RWPE1 (cell line): ENCODE results near the gene POU2F3.

Experiments
- CTCF ChIA-PET: fragments of 350-600 bp; sonication (Branson Sonifier 250); formaldehyde crosslinking; extraction: SDS; loops from one replicate; lab custom pipeline; 2021; lab: Yijun Ruan, JAX
- POLR2A ChIA-PET: fragments of 400-600 bp; formaldehyde crosslinking; extraction: SDS; loops from one replicate; lab custom pipeline; 2020; ENCODE audit warnings: antibody characterized with exemption; ENCODE audit not compliant: low non-redundant PET; lab: Yijun Ruan, JAX
- DNase-seq: peaks from one replicate; pipeline ENCODE4 v3.0.0; 2012; ENCODE audit warnings: low spot score
- H3K27ac ChIP-seq: fragments of 450-650 bp; 2 replicates; pipeline ENCODE4 v1.5.1; 2017
- TF ChIP-seq, protein P1 (sequence below): fragments of 450-650 bp; conservative IDR thresholded peaks from 2 replicates; pipeline ENCODE4 v1.5.1; 2017; ENCODE audit warnings: low read depth, mild to moderate bottlenecking

The POU2F3 gene

DNA sequence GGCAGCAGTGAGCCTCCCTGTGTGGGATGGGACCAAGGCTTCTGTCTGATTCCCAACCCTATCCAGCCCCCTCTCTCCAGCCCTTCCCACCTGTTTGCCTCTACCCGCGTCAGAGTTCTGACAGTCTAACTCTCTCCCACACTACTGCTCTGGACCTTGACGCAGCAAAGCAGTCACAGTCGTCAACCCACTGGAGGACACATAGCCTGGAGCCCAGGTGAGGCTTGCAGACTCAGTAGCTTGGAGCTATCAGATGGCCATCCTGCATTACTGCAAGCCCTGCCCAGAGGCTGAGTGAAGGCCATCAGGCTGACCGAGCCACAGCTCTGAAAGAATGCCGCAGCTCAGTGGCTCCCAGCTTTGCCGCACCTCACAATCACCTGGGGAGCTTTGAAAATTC, 25.4 kb upstream of the POU2F3 start:
- no peak overlapping the region for H3K27ac ChIP-seq
- TF ChIP-seq, protein P1, sequence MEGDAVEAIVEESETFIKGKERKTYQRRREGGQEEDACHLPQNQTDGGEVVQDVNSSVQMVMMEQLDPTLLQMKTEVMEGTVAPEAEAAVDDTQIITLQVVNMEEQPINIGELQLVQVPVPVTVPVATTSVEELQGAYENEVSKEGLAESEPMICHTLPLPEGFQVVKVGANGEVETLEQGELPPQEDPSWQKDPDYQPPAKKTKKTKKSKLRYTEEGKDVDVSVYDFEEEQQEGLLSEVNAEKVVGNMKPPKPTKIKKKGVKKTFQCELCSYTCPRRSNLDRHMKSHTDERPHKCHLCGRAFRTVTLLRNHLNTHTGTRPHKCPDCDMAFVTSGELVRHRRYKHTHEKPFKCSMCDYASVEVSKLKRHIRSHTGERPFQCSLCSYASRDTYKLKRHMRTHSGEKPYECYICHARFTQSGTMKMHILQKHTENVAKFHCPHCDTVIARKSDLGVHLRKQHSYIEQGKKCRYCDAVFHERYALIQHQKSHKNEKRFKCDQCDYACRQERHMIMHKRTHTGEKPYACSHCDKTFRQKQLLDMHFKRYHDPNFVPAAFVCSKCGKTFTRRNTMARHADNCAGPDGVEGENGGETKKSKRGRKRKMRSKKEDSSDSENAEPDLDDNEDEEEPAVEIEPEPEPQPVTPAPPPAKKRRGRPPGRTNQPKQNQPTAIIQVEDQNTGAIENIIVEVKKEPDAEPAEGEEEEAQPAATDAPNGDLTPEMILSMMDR: no peak
- no peak for DNase-seq
- CTCF ChIA-PET: interaction anchor here (1.1 kb wide), 1 partner anchor 86 kb away, joined by 3 read pairs; no protein-coding TSS in a partner anchor
- POLR2A ChIA-PET: no interaction called here

DNA sequence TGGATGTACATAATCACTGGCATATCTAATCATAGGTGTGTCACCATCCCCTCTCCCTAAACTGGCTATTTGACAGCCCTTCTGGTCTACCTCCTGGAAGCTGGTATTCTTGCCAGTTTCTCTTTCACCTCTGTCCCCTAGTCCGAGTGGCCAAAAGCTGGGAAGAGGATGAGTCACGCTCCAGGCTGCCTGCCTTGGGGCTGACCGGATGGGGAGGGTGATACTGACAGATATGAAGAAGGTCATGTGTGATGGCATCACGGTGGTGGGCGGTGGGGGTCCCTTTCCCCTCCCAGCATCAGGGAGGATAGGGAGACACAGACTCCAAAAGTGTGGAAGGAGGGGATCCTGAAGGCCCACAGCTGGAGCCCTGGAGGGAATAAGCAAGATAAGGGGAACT, 24.3 kb upstream of the POU2F3 start:
- no peak for DNase-seq
- TF ChIP-seq, protein P1: no peak
- CTCF ChIA-PET: no interaction called here
- POLR2A ChIA-PET: no interaction called here
- H3K27ac ChIP-seq: no peak overlapping the region

DNA sequence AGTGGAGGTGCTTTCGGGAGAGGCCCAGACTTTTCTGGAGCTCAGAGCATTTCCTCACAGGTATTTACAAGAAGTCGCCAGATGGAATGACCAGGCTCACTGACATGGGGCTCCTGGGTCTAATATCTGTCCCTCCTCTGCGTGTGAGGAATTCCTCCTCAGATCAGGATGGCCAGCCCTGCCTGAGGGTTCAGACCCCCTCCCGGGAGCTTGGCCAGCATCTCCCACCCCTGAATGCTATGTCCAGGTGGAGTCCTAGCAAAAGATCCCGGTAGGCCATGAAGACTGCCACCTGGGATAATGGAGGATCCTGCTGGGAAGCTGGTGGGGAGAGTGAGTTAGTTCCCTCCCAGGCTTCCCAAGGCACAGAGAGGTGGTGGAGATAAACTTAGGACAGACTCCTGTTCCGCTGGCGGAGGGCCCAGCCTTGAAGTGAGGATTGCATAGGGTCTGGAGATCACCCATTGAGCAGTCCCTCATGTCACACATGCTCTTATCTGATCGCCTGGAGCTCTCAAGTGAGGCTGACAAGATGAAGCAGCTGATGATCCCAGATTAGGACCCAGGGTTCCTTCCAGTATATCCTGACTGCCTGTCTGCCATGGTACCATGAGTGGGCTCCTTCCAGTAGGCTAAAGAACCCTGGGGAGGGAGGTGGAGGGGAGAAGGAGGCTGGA, 23.4 kb upstream of the POU2F3 start:
- H3K27ac ChIP-seq: no peak overlapping the region
- TF ChIP-seq, protein P1: no peak
- POLR2A ChIA-PET: no interaction called here
- no peak for DNase-seq
- CTCF ChIA-PET: no interaction called here

DNA sequence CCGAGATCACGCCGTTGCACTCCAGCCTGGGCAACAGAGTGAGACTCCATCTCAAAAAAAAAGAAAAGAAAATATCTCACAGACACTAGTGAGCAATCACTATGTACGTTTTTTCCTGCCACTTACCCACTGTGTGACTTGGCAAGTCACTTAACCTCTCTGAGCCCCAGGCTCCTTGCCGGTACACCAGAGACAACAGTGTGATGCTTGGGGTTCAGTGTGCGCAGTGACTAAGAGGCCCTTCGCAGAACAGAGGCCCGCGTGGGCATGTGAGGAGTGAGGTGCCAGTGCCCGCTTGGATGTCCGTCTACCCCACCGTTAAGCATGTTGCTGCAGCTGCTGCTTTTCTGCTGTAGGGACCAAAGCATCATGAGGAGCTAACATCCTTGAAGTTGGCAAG, 22.4 kb upstream of the POU2F3 start:
- no peak overlapping the region for H3K27ac ChIP-seq
- ChIA-PET CTCF (no interaction called here), POLR2A (no interaction called here)
- TF ChIP-seq, protein P1: no peak
- no peak for DNase-seq

DNA sequence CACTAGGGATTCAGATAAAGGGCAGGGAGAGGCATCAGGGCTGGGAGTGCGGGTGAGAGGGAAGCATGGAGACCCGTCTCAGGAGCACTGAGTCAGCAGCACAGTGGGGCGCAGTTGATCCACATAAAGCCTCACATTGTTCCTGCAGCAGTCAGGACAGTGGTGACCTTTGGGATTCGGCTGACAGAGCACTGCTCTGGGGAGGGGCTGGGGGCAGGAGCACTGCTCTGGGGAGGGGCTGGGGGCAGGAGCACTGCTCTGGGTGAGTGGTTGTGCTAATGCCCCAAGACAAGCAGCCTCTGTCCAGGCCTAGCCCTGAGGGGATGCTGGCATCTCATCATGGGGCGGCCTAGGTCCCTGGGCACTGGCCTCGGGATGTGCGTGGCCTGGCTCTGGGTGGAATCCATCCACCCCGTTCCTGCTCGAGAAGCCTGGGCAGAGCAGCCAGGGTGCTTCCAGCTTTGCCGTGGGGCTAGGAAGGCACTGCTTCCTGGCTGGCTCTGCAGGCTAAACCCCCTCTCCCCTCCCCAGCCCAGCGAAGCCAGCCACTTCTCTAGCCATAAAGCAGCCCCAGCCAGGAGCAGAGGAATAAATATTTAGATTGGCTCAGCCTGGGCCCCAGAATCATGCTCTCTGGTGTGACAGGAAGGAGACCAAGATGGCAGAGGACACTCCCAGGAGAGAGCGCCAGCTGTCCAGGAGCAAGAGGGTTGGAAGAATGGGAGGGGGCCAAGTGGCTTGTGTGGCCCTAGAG, 21.8 kb upstream of the POU2F3 start:
- ChIA-PET CTCF (no interaction called here), POLR2A (no interaction called here)
- DNase-seq: no peak
- TF ChIP-seq, protein P1: no peak
- no peak overlapping the region for H3K27ac ChIP-seq

DNA sequence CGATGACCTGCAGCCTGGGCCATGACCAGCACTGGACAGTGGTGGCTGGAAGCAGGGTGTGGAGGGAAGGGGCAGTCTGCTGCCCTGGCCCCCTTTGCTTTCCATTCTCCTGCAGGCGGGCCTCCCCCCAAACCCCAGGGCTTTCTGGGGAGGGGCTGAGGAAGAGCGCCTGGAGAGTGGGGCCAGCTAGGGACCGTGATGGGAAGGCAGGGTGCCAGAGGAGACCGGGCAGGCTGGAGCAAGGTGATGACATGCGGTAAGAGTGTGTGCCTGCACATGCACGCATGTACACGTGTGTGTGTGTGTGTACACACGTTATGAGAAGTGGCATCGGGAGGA, 21.3 kb upstream of the POU2F3 start:
- POLR2A ChIA-PET: no interaction called here
- no peak for DNase-seq
- CTCF ChIA-PET: no interaction called here
- TF ChIP-seq, protein P1: no peak
- H3K27ac ChIP-seq: no peak overlapping the region
